Left ventricle myocardium superior (tissue), 1 donor: ENCODE results near the gene FIBP. TPM values are rescaled to one million over a fixed set of nuclear protein-coding genes. Genes with fewer than 3 reads are reported as not detected.

Source experiments
- ATAC-seq: fragments of 200-7000 bp; cut with Tn5 transposase; one replicate; pipeline ENCODE4 v1.9.1; 2020; ENCODE audit warnings: mild to moderate bottlenecking, moderate library complexity
- DNase-seq: peaks from one replicate; pipeline ENCODE4 v3.0.0-alpha.2; 2020
- intact Hi-C: fragments of 100-400 bp; cut with micrococcal nuclease; formaldehyde crosslinking; loops from one replicate; pipeline ENCODE4 v1.11.0; 2022
- total RNA-seq: library from RNA; stranded (reverse); fragmentation: NEBNext Ultra II Directional; extraction: Animal tissue kit (Norgen Biotek cat#: 25700); gene quantifications from one replicate; pipeline ENCODE4 v1.2.1, GENCODE V29; 2021
- donor health status: DM: no; HTN: yes; CAD: no; lungs with severe emphysema.

FIBP gene
- total RNA-seq, 1 donor from 2014 or later: 44.9 TPM

- DNase-seq: peak; percentile 35
- no peak for ATAC-seq
- intact Hi-C loops: loop anchor here (10.0 kb wide), 1 partner anchor 105 kb away; no protein-coding TSS in a partner anchor
Observed at GRCh38 chr11:65879617-65880016, 8.7 kb downstream of the FIBP start, which contains the start of gene CTSW. Gene CTSW, plus strand, starts transcription at chr11:65879837. Its CDS starts 18 bp downstream, at chr11:65879855.

GRCh38 chr11:65873318-65874156 is 14.7 kb downstream of the FIBP start:
- DNase-seq (peak; percentile 98), ATAC-seq (peak; percentile 94)
- intact Hi-C loops: no loop called here

GRCh38 chr11:65872586-65873317 is 15.5 kb downstream of the FIBP start, which contains the start of gene EFEMP2:
Gene EFEMP2, minus strand, starts transcription at chr11:65872800. Its CDS starts 446 bp downstream, at chr11:65872354.
- intact Hi-C loops: no loop called here
- peak; percentile 57 for ATAC-seq
- DNase-seq: peak; percentile 76

GRCh38 chr11:65871811-65872548 is 16.3 kb downstream of the FIBP start:
- intact Hi-C loops: no loop called here
- DNase-seq: peak; percentile 64
- ATAC-seq: peak; percentile 16

- peak; percentile 71 for DNase-seq
- no peak for ATAC-seq
- intact Hi-C loops: no loop called here
Observed at GRCh38 chr11:65870706-65871681, 17.3 kb downstream of the FIBP start.

GRCh38 chr11:65870307-65870658 is 18.0 kb downstream of the FIBP start:
- DNase-seq (peak; percentile 29), ATAC-seq (no peak)
- intact Hi-C loops: no loop called here

- no peak for ATAC-seq
- DNase-seq: peak; percentile 34
- intact Hi-C loops: no loop called here
Observed at GRCh38 chr11:65869643-65870306, 18.5 kb downstream of the FIBP start.

GRCh38 chr11:65868907-65869306 is 19.4 kb downstream of the FIBP start:
- intact Hi-C loops: no loop called here
- ATAC-seq (no peak), DNase-seq (peak; percentile 6)

GRCh38 chr11:65868076-65868667 is 20.1 kb downstream of the FIBP start:
- ATAC-seq (no peak), DNase-seq (peak; percentile 33)
- intact Hi-C loops: no loop called here

- ATAC-seq (no peak), DNase-seq (peak; percentile 46)
- intact Hi-C loops: no loop called here
Observed at GRCh38 chr11:65867284-65868071, 20.8 kb downstream of the FIBP start.

GRCh38 chr11:65866509-65867283 is 21.6 kb downstream of the FIBP start:
- intact Hi-C loops: no loop called here
- DNase-seq (peak; percentile 33), ATAC-seq (no peak)

- peak; percentile 24 for DNase-seq
- no peak for ATAC-seq
- intact Hi-C loops: no loop called here
Observed at GRCh38 chr11:65865550-65866172, 22.6 kb downstream of the FIBP start.

- no peak for ATAC-seq
- peak; percentile 24 for DNase-seq
- intact Hi-C loops: no loop called here
Observed at GRCh38 chr11:65864706-65865471, 23.4 kb downstream of the FIBP start.

- ATAC-seq: no peak
- peak; percentile 21 for DNase-seq
- intact Hi-C loops: no loop called here
Observed at GRCh38 chr11:65863889-65864705, 24.2 kb downstream of the FIBP start.
